COLO829 (cell line): ENCODE measurements around the gene HRH3.

Experiments
- DNase-seq: peaks from one replicate; pipeline ENCODE4 v3.0.0; 2012; ENCODE audit warnings: low spot score

The HRH3 gene

GRCh38 chr20:62229667-62230066 is 9.6 kb upstream of the HRH3 start:
- no peak for DNase-seq

DNA sequence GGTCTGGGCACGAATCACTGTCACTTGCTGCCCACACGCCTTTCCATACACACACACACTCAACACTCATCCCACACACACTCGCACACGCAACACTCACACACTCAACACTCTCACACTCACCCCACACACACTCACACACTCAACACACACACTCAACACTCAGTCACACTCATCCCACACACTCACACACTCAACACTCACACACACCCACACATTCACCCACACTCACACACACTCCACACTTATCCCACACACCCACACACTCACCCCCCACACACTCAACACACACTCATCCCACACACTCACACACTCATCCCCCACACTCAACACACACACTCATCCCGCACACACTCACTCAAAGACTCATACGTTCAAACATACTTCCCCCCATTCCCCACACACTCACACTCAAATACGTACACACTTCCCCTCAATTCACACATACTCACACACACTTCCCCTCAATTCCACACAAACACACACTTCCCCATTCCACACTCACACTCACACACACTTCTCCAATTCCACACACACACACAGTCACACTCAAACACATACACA is 9.0 kb upstream of the HRH3 start:
- no peak for DNase-seq

DNA sequence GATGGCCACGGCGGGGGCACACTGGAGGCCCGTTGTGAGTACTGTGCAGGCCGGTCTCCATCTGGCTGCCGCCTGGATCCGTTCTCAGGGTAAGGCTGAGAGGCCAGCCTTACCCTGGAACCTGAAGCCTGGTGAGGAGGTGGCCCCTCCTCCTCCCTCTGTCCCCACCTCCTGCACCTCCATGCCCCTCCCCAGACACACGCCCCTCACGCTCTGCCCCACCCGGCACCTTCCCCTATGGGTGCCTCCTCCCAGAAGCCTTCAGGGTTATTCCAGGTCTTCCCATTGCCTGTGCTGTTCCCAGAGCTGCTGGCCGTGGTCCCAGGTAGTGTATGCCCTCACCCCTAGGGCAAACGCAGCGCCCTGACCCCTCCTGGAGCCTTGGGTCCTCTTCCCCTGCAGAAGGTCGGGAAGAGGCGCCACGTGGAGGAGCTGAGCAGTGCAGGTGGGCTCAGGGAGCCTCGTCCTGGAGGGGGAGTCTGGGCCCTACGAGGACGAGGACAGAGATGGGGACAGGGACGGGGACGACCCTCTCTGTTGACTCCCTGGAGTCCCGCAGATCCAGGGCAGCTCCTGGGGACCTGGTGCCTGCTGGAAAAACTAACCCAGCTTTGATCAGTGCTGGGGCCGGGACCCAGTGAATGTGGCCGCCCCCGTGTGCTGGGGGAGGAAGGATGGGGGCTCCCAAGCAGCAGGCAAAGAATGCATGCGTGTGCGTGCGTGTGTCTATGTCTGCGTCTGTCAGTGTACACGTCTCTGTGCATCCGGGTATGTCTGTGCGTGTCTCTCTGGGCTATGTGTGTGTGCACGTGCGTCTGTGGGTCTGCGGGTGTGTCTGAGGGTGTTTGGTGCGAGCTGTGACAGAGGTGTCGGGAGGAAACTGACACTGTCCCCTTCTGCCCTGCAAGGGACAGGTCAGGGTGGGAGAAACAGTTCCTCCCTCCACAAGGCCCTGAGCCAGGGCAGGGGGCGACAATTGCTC is 8.2 kb upstream of the HRH3 start:
- DNase-seq: no peak

GRCh38 chr20:62227591-62227976 is 7.5 kb upstream of the HRH3 start:
- no peak for DNase-seq

DNA sequence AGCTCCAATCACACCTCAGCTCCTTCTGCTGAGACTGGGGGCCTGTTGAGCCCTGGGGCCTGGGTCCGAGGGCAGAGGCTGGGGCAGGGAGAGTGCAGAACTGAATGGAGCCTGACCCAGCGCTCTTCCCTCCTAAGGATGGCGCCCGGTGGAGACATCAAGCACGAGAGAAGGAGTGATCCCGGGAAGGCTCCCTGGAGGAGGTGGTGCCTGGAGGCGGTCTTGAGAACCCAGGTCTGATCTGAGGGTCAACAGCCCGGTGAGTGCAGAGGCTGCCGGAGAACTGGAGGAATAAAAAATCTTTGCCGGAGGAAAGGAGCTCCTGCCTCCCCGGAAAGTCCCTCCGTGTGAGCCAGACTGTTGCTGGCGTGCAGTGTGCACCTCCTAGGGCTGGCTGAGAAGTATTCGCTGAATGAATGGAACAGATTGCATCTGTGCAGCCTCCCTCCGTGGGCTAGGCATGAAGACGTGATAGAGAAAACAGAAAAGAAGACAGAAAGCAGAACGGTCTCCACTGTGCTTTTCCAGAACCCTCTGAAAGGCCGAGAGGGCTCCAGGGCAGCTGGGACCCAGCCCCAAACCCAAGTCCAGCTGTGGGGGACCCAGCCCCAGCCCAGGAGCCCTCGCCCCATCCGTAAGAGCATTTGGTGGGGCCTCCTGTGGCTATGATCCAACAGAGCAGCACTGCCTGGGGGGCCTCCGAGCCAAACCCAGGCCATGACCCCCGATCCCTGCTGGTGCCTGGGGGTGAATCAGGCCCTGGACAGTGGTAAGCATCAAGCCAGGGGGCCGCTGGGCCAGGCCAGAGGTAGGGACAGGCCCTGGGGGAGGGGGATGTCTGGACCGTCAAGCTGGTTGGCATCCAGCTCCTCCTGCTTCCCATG is 6.9 kb upstream of the HRH3 start:
- DNase-seq: no peak

DNA sequence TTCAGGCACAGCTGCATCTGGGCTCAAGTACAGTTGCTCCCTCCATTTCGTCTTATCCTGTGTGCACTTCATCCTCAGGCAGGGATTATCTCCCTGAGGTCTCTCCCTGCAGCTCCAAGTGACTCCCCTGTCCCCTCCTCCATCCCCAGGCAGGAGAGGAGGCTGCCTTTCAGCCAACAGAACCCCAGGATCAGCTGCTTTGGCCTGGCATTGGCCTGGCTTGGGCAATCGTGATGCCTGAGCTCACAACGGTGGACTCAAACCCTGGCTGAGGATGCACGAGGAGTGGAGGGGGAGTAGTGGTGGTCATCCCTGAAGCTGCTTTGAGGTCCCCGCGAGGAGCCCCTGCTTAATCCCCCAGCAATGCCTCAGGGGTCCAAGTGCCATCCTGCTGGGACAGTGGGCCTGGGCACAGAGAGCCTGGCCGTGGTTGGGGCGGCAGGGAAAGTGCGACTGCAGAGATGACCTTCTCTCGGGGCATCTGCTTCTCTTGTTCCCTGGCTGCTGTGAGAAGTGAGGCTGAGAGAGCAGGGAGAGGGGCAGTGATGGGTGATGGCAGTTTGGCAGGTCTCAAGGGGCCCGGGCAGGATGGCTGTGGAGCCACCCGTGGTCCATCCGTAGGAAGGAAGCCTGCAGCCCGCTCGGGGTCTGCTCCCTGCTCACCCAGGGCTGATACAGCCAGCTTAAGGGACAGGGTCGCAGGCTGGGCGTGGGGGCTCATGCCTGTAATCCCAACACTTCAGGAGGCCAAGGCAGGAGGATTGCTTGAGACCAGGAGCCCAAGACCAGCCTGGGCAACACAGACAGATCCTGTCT is 6.0 kb upstream of the HRH3 start:
- no peak for DNase-seq

DNA sequence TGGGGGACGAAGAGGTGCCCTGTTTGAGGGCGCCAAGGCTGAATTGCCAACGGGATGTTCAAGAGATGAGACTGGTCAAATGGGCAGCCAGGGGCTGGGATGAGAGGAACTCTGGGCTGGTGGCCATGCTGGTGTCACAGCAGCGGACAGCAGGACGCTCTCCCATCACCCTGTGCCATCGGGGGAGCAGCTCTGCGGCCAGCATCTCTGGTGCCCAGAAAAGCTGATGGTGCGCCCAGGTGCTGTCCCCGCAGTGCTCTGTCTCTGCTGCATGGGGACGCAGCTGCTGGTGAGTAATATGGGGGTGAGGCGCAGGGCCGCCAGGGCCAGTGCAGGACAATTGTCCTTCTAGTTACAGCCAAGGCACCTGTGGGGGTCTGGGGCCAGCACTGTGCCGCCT is 4.9 kb upstream of the HRH3 start:
- DNase-seq: no peak

GRCh38 chr20:62224113-62224855 is 4.2 kb upstream of the HRH3 start:
- no peak for DNase-seq

GRCh38 chr20:62223571-62223970 is 3.5 kb upstream of the HRH3 start:
- no peak for DNase-seq

DNA sequence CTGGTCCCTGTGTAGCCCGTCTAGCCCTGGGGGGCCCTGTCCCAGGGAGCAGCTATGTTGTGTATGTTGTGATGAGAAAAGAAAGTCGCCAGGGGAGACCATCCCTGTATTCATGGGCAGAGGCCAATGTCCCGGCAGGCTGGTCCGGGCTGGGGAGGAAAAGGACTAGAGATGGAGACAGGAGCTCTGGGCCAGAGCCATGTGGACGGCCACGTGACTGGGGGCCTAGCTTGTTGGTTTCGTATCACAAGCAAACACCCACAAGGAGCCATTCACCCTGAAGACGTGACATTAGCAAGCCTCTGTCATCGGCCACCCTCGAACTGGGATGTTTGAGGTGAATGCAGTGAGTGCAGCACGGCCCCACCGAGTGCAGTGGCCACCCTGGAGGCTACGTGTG is 2.9 kb upstream of the HRH3 start:
- DNase-seq: no peak

- no peak for DNase-seq
Observed at GRCh38 chr20:62222266-62222850, 2.3 kb upstream of the HRH3 start.

DNA sequence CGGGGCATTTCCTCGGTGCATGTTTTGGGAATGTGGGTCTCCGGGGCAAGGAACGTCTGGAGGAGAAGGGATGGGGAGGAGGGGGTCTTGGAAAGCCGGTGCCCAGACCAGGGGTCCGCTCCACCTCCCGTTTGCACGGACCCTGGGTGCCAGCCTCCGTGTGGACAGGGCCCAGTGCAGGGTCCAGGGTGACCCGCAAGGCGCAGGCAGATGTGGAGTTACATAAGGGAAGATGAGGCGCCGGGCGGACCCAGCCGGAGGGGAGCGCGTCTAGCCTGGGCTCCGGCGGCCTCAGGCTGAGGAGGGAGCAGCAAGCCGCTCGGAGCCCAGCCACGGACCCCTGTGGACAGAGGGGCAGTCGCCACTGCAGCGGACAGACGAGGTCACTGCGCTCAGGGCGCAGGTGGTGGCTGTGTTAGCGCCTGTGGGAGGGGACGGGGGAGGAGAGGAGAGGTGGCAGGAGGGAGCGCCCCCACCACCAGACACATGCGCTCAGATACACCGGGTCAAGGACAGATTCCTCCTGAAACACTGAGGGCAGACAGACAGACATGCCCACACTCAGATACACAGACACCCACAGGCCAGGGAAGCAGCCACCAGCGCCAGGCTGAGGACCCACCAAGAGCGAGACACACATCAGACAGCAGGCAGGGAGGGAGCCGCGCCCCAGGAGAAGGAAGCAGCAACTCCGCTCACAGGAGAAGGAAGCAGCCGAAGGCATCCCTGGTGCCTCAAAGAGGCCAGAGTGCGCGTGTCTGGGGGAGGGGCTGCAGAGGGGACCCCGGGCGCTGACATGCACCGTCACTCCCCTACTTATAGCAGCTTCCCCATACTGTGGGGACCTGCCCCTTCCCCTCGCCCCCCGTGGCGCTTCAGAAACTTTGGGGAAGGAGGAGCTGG is 839 bp upstream of the HRH3 start:
- no peak for DNase-seq

GRCh38 chr20:62219101-62219991 is 732 bp downstream of the HRH3 start:
- no peak for DNase-seq

- DNase-seq: no peak
Observed at GRCh38 chr20:62217913-62218773, 1.9 kb downstream of the HRH3 start.

DNA sequence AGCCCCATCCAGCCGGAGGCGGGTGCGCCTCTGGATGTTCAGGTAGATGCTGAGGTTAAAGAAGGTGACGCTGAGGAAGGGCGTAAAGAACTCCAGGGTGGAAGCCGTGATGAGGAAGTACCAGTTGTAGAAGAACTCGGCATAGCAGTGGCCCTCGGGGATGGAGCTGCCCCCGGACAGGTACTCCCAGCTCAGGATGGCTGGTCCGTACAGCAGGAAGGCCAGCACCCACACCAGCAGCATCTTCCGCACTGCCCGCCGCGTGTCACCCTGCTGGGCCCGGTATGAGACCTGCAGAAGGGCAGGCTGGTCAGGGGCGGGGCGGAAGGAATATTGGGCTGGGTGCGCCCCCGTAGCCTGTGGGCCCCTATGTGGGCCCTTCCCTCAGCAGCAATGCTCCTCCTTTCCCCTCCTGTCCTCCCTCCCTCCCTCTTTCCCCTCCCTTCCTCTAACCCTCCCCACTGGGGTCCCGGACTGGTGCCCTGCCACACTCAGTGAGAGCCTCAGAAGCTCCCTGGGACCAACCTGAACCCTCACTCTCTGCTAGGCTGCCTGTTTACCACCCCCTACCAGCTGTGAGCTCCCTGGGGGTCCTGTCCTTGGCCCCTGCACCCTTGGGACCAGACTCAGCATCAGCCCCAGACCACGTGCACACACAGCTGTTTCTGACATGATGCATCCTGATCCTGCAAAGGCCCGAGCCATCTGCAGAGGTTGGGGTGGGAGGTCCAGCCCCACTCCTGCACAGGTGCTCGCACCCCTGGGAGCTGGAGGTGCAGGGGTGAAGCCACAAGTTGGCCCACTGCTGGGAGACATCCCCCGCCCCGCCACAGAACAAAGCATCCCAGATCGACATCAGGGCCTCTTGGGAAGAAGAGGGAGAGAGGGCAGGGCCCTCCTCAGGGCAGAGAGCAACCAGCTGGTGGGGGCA is 3.2 kb downstream of the HRH3 start:
- no peak for DNase-seq

DNA sequence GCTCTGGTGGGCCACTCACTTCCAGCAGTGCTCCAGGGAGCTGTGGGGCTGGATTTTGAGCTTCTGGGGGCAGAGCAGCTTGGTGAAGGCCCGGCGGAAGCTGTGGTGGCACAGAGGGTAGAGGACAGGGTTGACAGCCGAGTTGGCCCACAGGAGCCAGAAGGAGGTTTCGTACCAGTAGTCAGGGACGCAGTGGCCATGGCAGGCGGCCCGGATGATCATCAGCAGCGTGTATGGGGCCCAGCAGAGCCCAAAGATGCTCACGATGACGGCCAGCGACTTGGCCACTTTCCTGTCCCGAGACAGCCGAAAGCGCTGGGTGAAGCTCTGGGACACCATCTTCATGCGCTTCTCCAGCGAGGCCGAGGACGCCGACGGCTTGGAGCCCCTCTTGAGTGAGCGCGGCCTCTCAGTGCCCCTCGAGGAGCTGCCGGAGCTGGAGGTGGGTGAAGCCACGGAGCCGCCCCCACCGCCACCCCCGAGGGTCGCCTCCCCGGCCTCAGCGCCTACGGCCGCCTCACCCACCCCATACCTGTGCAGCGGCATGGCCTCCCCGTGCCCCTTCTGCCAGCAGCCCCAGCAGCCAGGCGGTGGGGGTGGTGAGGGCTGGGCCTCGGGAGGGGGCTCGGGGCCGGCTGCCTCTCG is 4.0 kb downstream of the HRH3 start:
- no peak for DNase-seq
